OCI-LY3 (cell line): ENCODE results near the gene EPHA3.

Experiments
- H2AFZ ChIP-seq: fragments of 200-600, 300-600 bp; shearing (Covaris generic); 2 replicates; pipeline ENCODE4 v1.6.0; 2014; ENCODE audit warnings: antibody characterized with exemption, low read depth, low read length
- H3K27ac ChIP-seq: fragments of 200-600, 300-600 bp; sonication (generic); 2 replicates; pipeline ENCODE4 v1.5.1; 2014; ENCODE audit warnings: mild to moderate bottlenecking, low read length, moderate library complexity, mixed read lengths
- H3K27me3 ChIP-seq: fragments of 200-600, 300-600 bp; sonication (generic); 2 replicates; pipeline ENCODE4 v1.6.1; 2014; ENCODE audit warnings: low read depth, low read length, mixed read lengths
- H3K36me3 ChIP-seq: fragments of 200-600, 300-600 bp; sonication (generic); replicated peaks from 2 replicates; pipeline ENCODE3; 2014; ENCODE audit warnings: low read depth, low read length, mixed read lengths
- H3K4me1 ChIP-seq: fragments of 300-600, 200-600 bp; sonication (generic); 2 replicates; pipeline ENCODE4 v1.6.1; 2014; ENCODE audit warnings: low read length, mixed read lengths
- H3K4me2 ChIP-seq: fragments of 200-600, 300-600 bp; sonication (generic); 2 replicates; pipeline ENCODE4 v1.6.1; 2014; ENCODE audit warnings: low read length, mixed read lengths
- H3K4me3 ChIP-seq: fragments of 300-600, 200-600 bp; sonication (generic); 2 replicates; pipeline ENCODE4 v1.5.1; 2014; ENCODE audit warnings: antibody characterized with exemption, mild to moderate bottlenecking, low read length, moderate library complexity
- H3K79me2 ChIP-seq: fragments of 300-600, 200-600 bp; shearing (Covaris generic); 2 replicates; pipeline ENCODE4 v1.6.1; 2014; ENCODE audit warnings: mild to moderate bottlenecking, low read length, mixed read lengths
- H3K9ac ChIP-seq: fragments of 300-600, 200-600 bp; shearing (Covaris generic); 2 replicates; pipeline ENCODE4 v1.6.0; 2014; ENCODE audit warnings: mild to moderate bottlenecking, low read length, moderate library complexity
- H3K9me3 ChIP-seq: fragments of 200-600, 300-600 bp; shearing (Covaris generic); 2 replicates; pipeline ENCODE4 v1.6.1; 2014; ENCODE audit warnings: low read length, mixed read lengths; ENCODE audit not compliant: insufficient read depth
- H4K20me1 ChIP-seq: fragments of 200-600, 300-600 bp; sonication (generic); 2 replicates; pipeline ENCODE4 v1.6.1; 2016; ENCODE audit warnings: low read length, mixed read lengths; ENCODE audit not compliant: insufficient read depth
- EZH2phosphoT487 ChIP-seq: fragments of 200-600 bp; shearing (Covaris generic); IDR thresholded peaks from 2 replicates; pipeline ENCODE4 v1.6.1; 2018; ENCODE audit warnings: antibody characterized with exemption, mixed run types, low read depth
- TF ChIP-seq, protein P1 (sequence below): fragments of 200-600, 300-600 bp; sonication (generic); IDR thresholded peaks from 2 replicates; pipeline ENCODE4 v1.5.1; 2014; ENCODE audit warnings: antibody characterized with exemption, low read length, low read depth

Gene EPHA3

DNA sequence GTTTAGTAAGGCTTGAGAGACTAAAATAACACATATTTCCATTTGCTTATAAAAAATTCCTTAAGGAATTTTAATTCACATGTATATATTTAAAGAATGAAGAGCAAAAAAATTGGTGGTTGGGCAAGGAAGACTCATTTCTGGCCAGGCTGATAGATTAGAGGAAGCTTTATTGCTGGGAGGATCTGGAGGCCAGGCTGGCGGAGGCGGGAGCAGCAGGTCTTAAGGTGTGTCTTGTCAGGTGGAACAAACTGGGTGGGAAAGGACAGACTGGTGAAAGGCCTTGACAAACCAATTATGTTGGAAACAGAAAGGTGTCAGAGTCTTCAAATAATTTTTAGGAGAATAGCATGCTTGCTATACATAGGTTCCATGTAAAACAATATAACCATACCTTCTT is 124.7 kb downstream of the EPHA3 start:
- Histone ChIP-seq H3K27me3 (no peaks in the 10 kb centered on the region), H2AFZ (no peak overlapping the region), H3K4me1 (peaks cover 6% of the 10 kb centered on the region), H3K4me2 (no peak overlapping the region), H3K4me3 (no peak overlapping the region), H4K20me1 (no peaks in the 10 kb centered on the region), H3K27ac (no peak overlapping the region), H3K36me3 (no peaks in the 10 kb centered on the region), H3K79me2 (no peaks in the 10 kb centered on the region), H3K9ac (no peak overlapping the region), H3K9me3 (no peaks in the 10 kb centered on the region)
- TF ChIP-seq, protein P1, sequence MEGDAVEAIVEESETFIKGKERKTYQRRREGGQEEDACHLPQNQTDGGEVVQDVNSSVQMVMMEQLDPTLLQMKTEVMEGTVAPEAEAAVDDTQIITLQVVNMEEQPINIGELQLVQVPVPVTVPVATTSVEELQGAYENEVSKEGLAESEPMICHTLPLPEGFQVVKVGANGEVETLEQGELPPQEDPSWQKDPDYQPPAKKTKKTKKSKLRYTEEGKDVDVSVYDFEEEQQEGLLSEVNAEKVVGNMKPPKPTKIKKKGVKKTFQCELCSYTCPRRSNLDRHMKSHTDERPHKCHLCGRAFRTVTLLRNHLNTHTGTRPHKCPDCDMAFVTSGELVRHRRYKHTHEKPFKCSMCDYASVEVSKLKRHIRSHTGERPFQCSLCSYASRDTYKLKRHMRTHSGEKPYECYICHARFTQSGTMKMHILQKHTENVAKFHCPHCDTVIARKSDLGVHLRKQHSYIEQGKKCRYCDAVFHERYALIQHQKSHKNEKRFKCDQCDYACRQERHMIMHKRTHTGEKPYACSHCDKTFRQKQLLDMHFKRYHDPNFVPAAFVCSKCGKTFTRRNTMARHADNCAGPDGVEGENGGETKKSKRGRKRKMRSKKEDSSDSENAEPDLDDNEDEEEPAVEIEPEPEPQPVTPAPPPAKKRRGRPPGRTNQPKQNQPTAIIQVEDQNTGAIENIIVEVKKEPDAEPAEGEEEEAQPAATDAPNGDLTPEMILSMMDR, result no peak
- TF ChIP-seq EZH2phosphoT487, result no peak

DNA sequence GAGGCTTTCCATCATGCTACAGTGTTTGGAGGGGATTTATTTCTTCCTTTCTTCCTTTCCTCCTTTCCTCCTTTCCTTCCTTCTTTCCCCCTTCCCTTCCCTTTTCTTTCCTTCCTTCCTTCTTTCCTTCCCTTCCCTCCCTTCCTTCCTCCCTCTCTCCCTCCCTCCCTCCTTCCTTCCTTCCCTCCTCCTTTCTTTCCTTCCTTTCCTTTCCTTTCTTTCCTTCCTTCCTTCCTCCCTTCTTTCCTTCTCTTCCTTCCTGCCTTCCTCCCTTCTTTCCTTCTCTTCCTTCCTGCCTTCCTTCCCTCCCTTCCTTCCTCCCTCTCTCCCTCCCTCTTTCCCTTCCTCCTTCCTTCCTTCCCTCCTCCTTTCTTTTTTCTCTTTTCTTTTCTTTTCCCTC is 127.2 kb downstream of the EPHA3 start:
- Histone ChIP-seq H3K79me2 (no peaks in the 10 kb centered on the region), H3K4me2 (no peak overlapping the region), H3K4me1 (no peaks in the 10 kb centered on the region), H3K9me3 (no peaks in the 10 kb centered on the region), H3K27me3 (no peaks in the 10 kb centered on the region), H3K9ac (no peak overlapping the region), H2AFZ (no peak overlapping the region), H3K36me3 (no peaks in the 10 kb centered on the region), H3K27ac (no peak overlapping the region), H3K4me3 (no peak overlapping the region), H4K20me1 (no peaks in the 10 kb centered on the region)
- TF ChIP-seq EZH2phosphoT487, result no peak

DNA sequence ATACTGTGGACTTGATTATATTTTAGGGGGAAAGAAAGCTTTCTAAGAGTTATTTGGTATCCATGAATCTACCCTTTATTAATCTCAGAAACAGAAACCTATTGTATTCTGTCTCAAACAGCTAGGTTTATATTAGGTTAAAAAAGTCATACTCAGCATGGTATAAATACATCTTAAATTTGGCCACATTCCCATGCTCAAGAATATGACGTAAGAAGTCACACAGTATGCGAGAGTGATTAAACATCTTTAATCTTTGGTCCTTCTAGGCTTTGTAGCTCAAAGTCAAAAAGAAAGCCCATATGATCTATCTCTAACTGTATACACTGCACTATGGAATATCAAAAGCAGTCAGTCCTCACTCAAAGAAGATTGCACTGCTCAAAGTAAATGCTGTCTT is 131.4 kb downstream of the EPHA3 start:
- Histone ChIP-seq H3K4me1 (no peaks in the 10 kb centered on the region), H3K9ac (no peak overlapping the region), H3K4me3 (no peak overlapping the region), H3K36me3 (no peaks in the 10 kb centered on the region), H3K4me2 (no peak overlapping the region), H3K27ac (no peak overlapping the region), H3K9me3 (no peaks in the 10 kb centered on the region), H4K20me1 (no peaks in the 10 kb centered on the region), H2AFZ (no peak overlapping the region), H3K79me2 (no peaks in the 10 kb centered on the region), H3K27me3 (no peaks in the 10 kb centered on the region)
- no peak for TF ChIP-seq EZH2phosphoT487
- TF ChIP-seq, protein P1, result no peak

DNA sequence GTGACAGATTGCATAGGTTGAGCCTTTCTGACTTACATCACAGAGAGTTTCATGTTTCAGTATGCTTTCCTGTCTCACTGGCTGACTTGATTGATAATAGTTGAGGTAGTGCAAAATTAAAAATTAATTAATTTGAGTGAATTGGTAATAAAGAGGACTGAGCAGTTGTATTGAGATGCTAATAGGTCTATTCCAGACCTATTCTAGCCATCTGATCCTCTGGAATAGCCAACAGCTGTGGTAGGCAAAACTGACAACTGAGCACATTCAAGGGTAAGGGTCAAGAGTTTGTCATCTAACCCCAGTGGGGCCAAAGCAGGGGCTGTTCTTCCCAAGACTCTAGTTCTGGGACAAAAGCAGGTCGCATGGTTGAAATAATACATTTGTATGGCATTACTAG is 132.4 kb downstream of the EPHA3 start:
- Histone ChIP-seq H3K79me2 (no peaks in the 10 kb centered on the region), H3K9ac (no peak overlapping the region), H3K36me3 (no peaks in the 10 kb centered on the region), H3K4me3 (no peak overlapping the region), H3K27ac (no peak overlapping the region), H3K4me1 (no peaks in the 10 kb centered on the region), H4K20me1 (no peaks in the 10 kb centered on the region), H2AFZ (no peak overlapping the region), H3K27me3 (no peaks in the 10 kb centered on the region), H3K9me3 (no peaks in the 10 kb centered on the region), H3K4me2 (no peak overlapping the region)
- TF ChIP-seq, protein P1, result no peak
- no peak for TF ChIP-seq EZH2phosphoT487

DNA sequence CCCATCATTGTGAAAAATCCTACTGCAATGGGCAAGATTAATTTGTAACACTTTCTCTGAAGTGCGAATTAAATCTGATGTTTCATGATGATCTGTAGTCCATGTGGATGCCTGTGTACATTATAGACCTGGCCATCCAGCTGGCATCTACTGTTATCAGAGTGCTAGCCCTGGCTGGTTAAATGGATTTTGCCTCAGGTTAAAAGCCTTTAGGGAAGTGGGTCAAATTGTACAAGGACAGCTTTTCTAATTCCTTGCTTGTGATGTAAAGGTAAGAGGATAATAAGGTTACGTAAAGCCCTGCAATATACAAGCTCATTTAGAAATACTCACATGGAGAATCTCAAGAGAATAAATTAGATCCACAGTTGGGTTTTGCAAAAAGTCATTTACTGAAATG is 138.2 kb downstream of the EPHA3 start:
- Histone ChIP-seq H3K4me2 (no peak overlapping the region), H2AFZ (no peak overlapping the region), H3K79me2 (no peaks in the 10 kb centered on the region), H3K27ac (no peak overlapping the region), H3K9ac (no peak overlapping the region), H3K9me3 (no peaks in the 10 kb centered on the region), H3K36me3 (no peaks in the 10 kb centered on the region), H4K20me1 (no peaks in the 10 kb centered on the region), H3K4me3 (no peak overlapping the region), H3K4me1 (no peaks in the 10 kb centered on the region), H3K27me3 (no peaks in the 10 kb centered on the region)
- TF ChIP-seq, protein P1, result no peak
- no peak for TF ChIP-seq EZH2phosphoT487
